CD4-positive, alpha-beta T cell treated with Interleukin-21 for 1 hour (primary cell): ENCODE measurements around the gene BIRC5.

ENCODE experiments used
- DNase-seq: peaks from one replicate; pipeline ENCODE4 v3.0.0-alpha.2; 2020

BIRC5 gene

DNA sequence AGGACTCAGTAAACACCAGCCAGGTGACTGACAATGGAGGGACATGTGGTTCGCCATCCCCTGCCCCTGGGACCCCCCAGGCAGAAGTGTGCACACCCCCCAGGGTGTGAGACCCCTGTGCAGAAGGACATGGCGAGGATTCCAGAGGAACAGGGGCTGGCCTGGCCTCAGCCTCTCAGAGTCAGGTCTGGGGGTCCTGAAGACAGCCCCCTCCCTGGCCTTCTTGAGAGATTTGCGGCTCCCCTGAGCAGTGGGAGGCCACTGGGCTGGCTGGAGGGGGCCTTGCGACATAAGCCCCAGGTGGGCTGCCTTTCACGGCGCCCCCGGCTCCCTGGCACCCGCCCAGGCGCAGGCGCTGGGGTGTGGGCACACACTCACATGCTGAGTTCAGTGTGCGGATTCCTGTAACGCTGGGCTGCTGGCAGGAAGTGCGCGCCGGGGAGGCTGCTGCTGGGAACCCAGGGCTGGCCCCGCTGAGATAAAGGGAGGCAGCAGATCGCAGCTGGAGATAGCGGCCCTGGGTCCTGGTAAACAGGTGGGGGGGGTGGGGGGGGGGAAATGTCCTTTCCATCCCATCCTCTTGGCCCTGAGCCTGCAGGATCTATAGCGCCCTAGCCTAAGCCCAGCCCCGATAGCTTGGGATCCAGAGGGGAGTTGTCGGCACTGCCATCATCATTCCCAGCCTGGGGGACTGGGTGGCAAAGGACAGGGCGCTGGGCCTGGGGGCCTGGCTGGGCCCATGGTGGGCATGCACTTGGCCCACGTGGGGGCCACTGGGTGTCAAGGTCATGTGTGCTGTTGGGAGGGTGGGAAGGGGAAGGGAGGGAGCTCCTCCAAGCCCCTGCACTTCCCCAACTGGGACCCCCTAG lies 44.5 kb downstream of the BIRC5 start:
- peak; percentile 88 for DNase-seq

DNA sequence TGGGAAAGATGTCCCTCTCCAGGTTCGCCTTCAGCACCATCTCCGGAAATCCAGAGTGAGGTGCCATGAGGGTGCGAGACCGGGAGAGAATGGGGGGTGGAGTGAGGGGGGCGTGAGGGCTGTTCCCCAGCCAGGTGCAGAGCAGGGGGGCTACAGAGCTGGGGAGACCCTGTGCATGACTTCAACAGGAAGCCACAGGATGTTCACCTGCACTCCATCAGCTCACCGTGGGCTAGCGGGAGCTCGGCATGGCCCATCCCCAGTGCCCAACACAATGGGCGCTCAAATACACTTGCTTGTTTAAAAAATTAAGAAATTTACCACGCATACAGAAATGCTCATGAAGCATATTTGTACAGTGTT lies 45.1 kb downstream of the BIRC5 start:
- DNase-seq: no peak

- DNase-seq: peak; percentile 48
These were observed 49.1 kb downstream of the BIRC5 start for GRCh38 chr17:78263063-78263735.

- no peak for DNase-seq
These were observed 49.8 kb downstream of the BIRC5 start for GRCh38 chr17:78263736-78264340.

DNA sequence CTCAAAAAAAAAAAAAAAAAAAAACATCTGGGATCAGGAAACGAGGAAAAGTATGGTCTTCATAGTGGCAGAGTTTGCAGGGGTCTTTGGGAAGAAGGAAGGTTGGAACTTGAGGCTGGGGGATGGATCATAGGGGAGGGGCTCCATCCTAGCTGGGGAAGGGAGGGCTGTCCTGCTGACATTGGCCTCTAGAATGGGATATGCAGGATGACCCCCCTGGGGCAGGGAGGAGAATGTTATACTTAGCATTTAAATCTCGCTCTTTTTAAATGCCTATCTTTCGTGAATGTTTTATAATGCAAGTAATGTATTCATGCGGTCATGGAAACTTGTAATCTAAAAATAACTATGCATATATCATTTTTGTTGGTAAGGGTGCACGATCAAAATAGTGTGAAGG lies 50.5 kb downstream of the BIRC5 start:
- DNase-seq: no peak

- no peak for DNase-seq
These were observed 51.1 kb downstream of the BIRC5 start for GRCh38 chr17:78265121-78265520.

- DNase-seq: no peak
These were observed 52.2 kb downstream of the BIRC5 start for GRCh38 chr17:78266231-78266631.

- no peak for DNase-seq
These were observed 52.7 kb downstream of the BIRC5 start for GRCh38 chr17:78266771-78267170.

- no peak for DNase-seq
These were observed 53.4 kb downstream of the BIRC5 start for GRCh38 chr17:78267253-78268073.

DNA sequence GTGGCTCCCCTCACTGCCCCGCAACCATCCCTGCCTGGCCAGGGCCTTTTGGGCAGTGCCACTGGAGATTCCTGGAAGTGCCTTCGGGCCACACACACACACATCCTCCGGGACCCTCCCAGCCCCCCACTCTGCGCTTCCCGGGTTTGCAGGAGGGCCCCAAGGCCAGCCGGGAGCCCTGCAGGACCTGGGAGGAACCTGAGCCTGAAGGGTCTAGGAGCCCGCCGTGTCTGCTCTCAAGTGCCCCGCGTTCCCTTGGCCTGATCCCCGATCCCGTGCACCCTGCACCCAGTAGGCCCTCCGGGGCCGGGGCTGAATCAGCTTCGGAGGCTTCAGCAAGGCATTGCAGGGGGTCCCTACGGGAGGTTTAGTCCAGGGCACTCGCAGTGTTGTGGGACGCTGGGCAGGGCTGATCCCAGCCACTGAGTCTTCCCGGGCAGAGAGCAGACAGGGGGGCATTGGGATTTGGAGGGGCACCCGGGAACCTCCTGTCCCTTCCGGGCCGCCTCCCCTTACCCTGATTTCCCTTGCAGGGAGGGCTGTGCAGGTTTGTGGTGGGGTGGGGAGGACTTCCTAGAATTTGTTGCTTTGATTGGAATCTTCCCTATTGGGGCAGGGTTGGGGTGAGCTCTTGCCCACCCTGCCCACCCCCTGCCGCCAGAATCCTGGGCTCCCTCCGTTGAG lies 54.3 kb downstream of the BIRC5 start:
- no peak for DNase-seq

- no peak for DNase-seq
These were observed 55.2 kb downstream of the BIRC5 start for GRCh38 chr17:78268951-78269905.

- DNase-seq: no peak
These were observed 55.9 kb downstream of the BIRC5 start for GRCh38 chr17:78269955-78270381.

GRCh38 chr17:78271419-78272170 lies 57.5 kb downstream of the BIRC5 start:
- no peak for DNase-seq

- DNase-seq: peak; percentile 63
These were observed 58.3 kb downstream of the BIRC5 start for GRCh38 chr17:78272181-78272913.

DNA sequence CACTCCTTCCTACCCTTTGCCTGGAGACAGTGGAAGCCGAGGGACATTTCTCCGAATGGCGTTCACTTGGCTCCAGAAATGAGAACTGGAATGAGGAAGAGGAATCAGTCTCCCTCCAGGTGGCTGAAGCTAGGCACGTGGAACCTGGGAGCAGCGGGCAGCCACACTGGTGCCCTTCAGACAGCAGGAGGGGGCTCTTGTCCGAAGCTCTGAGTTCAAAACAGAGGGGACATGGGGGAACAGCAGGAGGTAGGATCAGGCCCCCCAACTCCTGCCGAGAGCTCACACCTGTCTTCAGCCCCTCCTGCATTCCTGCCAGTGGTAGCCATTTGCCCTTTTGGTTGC lies 58.8 kb downstream of the BIRC5 start:
- DNase-seq: no peak

GRCh38 chr17:78273813-78274212 lies 59.8 kb downstream of the BIRC5 start:
- DNase-seq: no peak
